HepG2 (cell line): ENCODE results near the gene USP9X. TPM values are rescaled to one million over a fixed set of nuclear protein-coding genes. Genes with fewer than 3 reads are reported as not detected.

ENCODE experiments used
- ATAC-seq: fragments of 200-7000 bp; cut with Tn5 transposase; 3 replicates; pipeline ENCODE4 v1.9.1; 2020; ENCODE audit warnings: mild to moderate bottlenecking, moderate library complexity
- BruUV-seq: library from RNA; stranded (reverse); fragments of 400-500 nt; replicated peaks from 2 replicates; lab custom pipeline; 2021; lab: Mats Ljungman, UMichigan
- CTCF ChIA-PET: fragments of 300-600 bp; formaldehyde crosslinking; extraction: SDS; loops from one replicate; lab custom pipeline; 2021; ENCODE audit warnings: low total read pairs, inconsistent platforms, low intra/inter-chr PET ratio; lab: Yijun Ruan, JAX
- POLR2A ChIA-PET: fragments of 350-600 bp; sonication (Branson Sonifier 250); formaldehyde crosslinking; loops from one replicate; lab custom pipeline; 2020; ENCODE audit warnings: antibody characterized with exemption, inconsistent platforms; lab: Yijun Ruan, JAX
- DNase-seq: peaks from one replicate; pipeline ENCODE4 v3.0.0-alpha.2; 2015; ENCODE audit warnings: low spot score
- FAIRE-seq: peaks from 3 replicates; lab custom pipeline; 2011; peaks lifted over from hg19 to GRCh38; lab: Jason Lieb, UNC
- H2AFZ ChIP-seq: one replicate; pipeline ENCODE4 v1.6.1; 2011; ENCODE audit warnings: low read length, inconsistent platforms
- H3K27ac ChIP-seq: fragments of 300-600 bp; 3 replicates; pipeline ENCODE4 v1.8.0; 2011; ENCODE audit warnings: mixed run types, mild to moderate bottlenecking, mixed read lengths, low read length, inconsistent platforms; ENCODE audit not compliant: insufficient read depth; ENCODE audit errors: extremely low read length
- H3K27me3 ChIP-seq, 2 experiments: fragments of 200-600 bp in 1 of 2; 2 replicates in 1 of 2; 3 replicates in 1 of 2; pipeline versions ENCODE4 v1.6.0 to v1.8.0; 2011; ENCODE audit warnings: low read length in 2 of 2, mild to moderate bottlenecking in 2 of 2, moderate library complexity in 2 of 2, inconsistent platforms in 1 of 2; ENCODE audit not compliant: insufficient read depth in 2 of 2, control insufficient read depth in 1 of 2
- H3K36me3 ChIP-seq, 2 experiments: fragments of 200-600 bp in 1 of 2; replicated peaks in 1 of 2; 2 replicates in 1 of 2; 3 replicates in 1 of 2; pipeline versions ENCODE4 v1.5.1 to v1.8.0; 2011; ENCODE audit warnings: low read length in 2 of 2, inconsistent platforms in 1 of 2; ENCODE audit not compliant: insufficient read depth in 2 of 2, control insufficient read depth in 1 of 2
- H3K4me1 ChIP-seq: 2 replicates; pipeline ENCODE4 v1.5.1; 2012; ENCODE audit warnings: low read length, inconsistent platforms; ENCODE audit not compliant: insufficient read depth
- H3K4me2 ChIP-seq: 2 replicates; pipeline ENCODE4 v1.6.0; 2011; ENCODE audit warnings: low read depth, low read length, inconsistent platforms
- H3K4me3 ChIP-seq, 3 experiments: fragments of 200-600 bp in 1 of 3; sonication (generic), shearing (Covaris generic) in 1 of 3; replicated peaks in 1 of 3; 2 replicates each; pipeline ENCODE4 v1.5.1; 2011 to 2016; ENCODE audit warnings: low read length in 3 of 3, inconsistent platforms in 2 of 3, low read depth in 2 of 3, mild to moderate bottlenecking in 2 of 3, control low read depth in 1 of 3, mixed read lengths in 1 of 3; ENCODE audit not compliant: insufficient read depth in 1 of 3
- H3K79me2 ChIP-seq: one replicate; pipeline ENCODE4 v1.6.1; 2011; ENCODE audit warnings: low read length, inconsistent platforms; ENCODE audit not compliant: insufficient read depth
- H3K9ac ChIP-seq: 2 replicates; pipeline ENCODE4 v1.6.0; 2011; ENCODE audit warnings: mild to moderate bottlenecking, low read depth, low read length, inconsistent platforms; ENCODE audit not compliant: insufficient read depth
- H3K9me3 ChIP-seq: 2 replicates; pipeline ENCODE4 v1.5.1; 2012; ENCODE audit warnings: mild to moderate bottlenecking, low read length
- H4K20me1 ChIP-seq: 2 replicates; pipeline ENCODE4 v1.6.0; 2011; ENCODE audit warnings: inconsistent platforms, mild to moderate bottlenecking, low read length, moderate library complexity; ENCODE audit not compliant: insufficient read depth
- DPF2 ChIP-seq: sonication (generic); formaldehyde crosslinking; IDR thresholded peaks from 2 replicates; pipeline ENCODE4 v1.4.0; 2020; ENCODE audit warnings: mild to moderate bottlenecking, low read depth, missing genetic modification reagents, borderline replicate concordance
- DZIP1 ChIP-seq: sonication (generic); formaldehyde crosslinking; IDR thresholded peaks from 2 replicates; pipeline ENCODE4 v1.5.0; 2020; ENCODE audit warnings: mild to moderate bottlenecking, missing genetic modification reagents
- ELF4 ChIP-seq: sonication (generic); formaldehyde crosslinking; IDR thresholded peaks from 2 replicates; pipeline ENCODE4 v1.5.0; 2020; ENCODE audit warnings: missing genetic modification reagents, mild to moderate bottlenecking, moderate library complexity, borderline replicate concordance
- HOXA3 ChIP-seq: sonication (generic); formaldehyde crosslinking; IDR thresholded peaks from 2 replicates; pipeline ENCODE4 v1.5.0; 2020; ENCODE audit warnings: missing genetic modification reagents
- KAT8 ChIP-seq: IDR thresholded peaks from 2 replicates; pipeline ENCODE4 v1.6.1; 2016; ENCODE audit warnings: missing genetic modification reagents, missing compliant biosample characterization
- ZNF33B ChIP-seq: sonication (generic); formaldehyde crosslinking; IDR thresholded peaks from 2 replicates; pipeline ENCODE4 v1.5.1; 2020; ENCODE audit warnings: mild to moderate bottlenecking, missing genetic modification reagents
- ZNF432 ChIP-seq: sonication (generic); formaldehyde crosslinking; IDR thresholded peaks from 2 replicates; pipeline ENCODE4 v1.5.0; 2020; ENCODE audit warnings: missing genetic modification reagents, mild to moderate bottlenecking, borderline replicate concordance
- ZNF775 ChIP-seq: sonication (generic); formaldehyde crosslinking; IDR thresholded peaks from 2 replicates; pipeline ENCODE4 v1.4.0; 2020; ENCODE audit warnings: missing genetic modification reagents, mild to moderate bottlenecking, moderate library complexity, borderline replicate concordance
- ZNF780A ChIP-seq: sonication (generic); formaldehyde crosslinking; IDR thresholded peaks from 2 replicates; pipeline ENCODE4 v1.8.0; 2022; ENCODE audit warnings: mild to moderate bottlenecking, missing genetic modification reagents, moderate library complexity
- WGBS: methylation state at CpG from one replicate; pipeline ENCODE4 v1.1.6; 2017; ENCODE audit warnings: low lambda C conversion rate; 5-methylcytosine and 5-hydroxymethylcytosine counted together
- in situ Hi-C: cut with HindIII; loops from 2 replicates; pipeline ENCODE4 v1.10.0; 2017; ENCODE audit warnings: low pct_unique_long_range_greater_than_20kb; ENCODE audit not compliant: extremely low pct_ligation_motif_present
- intact Hi-C: fragments of 100-400 bp; cut with micrococcal nuclease; formaldehyde crosslinking; loops from one replicate; pipeline ENCODE4 v1.10.0; 2022; ENCODE audit not compliant: unreplicated experiment
- polyA plus RNA-seq, 8 experiments: library from polyadenylated mRNA; depleted of rRNA in 3 of 8; stranded (reverse) in 7 of 8; unstranded in 1 of 8; fragments of >200 nt; fragmentation: Illumina TruSeq in 4 of 8; extraction: Trizol in 4 of 8; gene quantifications; 2 replicates each; pipeline versions ENCODE4 v1.2.1 to v1.2.3, GENCODE V29; 2011 to 2016; ENCODE audit warnings: low read depth in 4 of 8, missing spikeins in 1 of 8, mixed read lengths in 1 of 8; ENCODE audit not compliant: insufficient read depth in 1 of 8
- total RNA-seq, 5 experiments: library from RNA; depleted of rRNA; stranded (reverse); fragments of >200 nt; fragmentation: Illumina TruSeq; extraction: Trizol; gene quantifications; 2 replicates each; pipeline ENCODE4 v1.2.3, GENCODE V29; 2016; ENCODE audit warnings: low read depth in 1 of 5

USP9X gene
- total and polyA plus RNA-seq, 2 of the 13 experiments (the other 11 are each of a cell fraction or from before 2014, with no cell fraction given) = 22.2 to 40.5 TPM

DNA sequence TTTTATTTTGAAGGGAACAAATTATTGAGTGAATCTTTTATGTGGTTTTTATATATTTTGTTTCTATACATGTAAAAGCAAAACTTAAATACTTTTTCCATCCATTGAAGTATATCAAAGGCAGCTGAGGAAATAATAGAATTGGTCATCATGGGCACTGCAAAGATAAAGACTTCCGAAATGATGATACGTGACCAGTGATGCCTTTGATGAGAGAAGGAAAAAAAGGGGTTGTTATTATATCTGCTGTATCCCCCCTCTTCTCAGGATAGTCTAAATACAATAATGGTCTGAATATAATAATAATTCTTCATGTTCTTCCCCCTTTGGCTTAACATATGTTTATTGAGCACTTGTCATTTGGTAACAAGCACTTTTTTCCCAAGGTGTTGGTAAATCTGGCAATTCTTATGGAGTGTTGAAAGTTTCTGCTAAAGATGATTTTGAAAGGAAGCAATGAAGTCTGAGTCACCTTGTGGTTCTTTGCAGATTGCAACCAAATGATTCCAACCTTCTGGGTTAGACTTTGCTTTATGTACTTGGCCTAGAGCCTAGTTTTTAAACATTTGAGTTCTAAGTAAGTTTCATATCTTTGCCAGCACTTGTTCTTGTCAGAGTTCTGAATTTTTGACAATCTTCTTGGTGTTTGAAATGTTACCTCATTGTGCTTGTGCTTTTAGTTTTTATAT, 60.8 kb downstream of the USP9X start (continued):
- TF ChIP-seq KAT8 (no peak), HOXA3 (CRISPR knock-in tag) (no peak), ZNF775 (CRISPR knock-in tag) (no peak), DZIP1 (CRISPR knock-in tag) (no peak), ELF4 (CRISPR knock-in tag) (no peak), DPF2 (CRISPR knock-in tag) (no peak)
- TF ChIP-seq, all 625 proteins: peak for 0

GRCh38 chrX:41148553-41148952, 63.3 kb downstream of the USP9X start:
- H3K4me2 ChIP-seq = no peak overlapping the region
- no peak overlapping the region for H3K27ac ChIP-seq
- no peak for ATAC-seq
- no peaks in the 10 kb centered on the region for H3K79me2 ChIP-seq
- intact Hi-C loops (no loop called here), in situ Hi-C loops (no loop called here)
- no peak overlapping the region for H3K9ac ChIP-seq
- H2AFZ ChIP-seq = no peak overlapping the region
- no peak for TF ChIP-seq ZNF33B
- TF ChIP-seq ZNF432 (CRISPR knock-in tag) = no peak
- TF ChIP-seq ZNF780A (CRISPR knock-in tag) = no peak
- no peaks in the 10 kb centered on the region for H3K9me3 ChIP-seq
- H3K4me3 ChIP-seq = no peak overlapping the region
- FAIRE-seq = no peak
- no TSS peak for BruUV-seq
- no peak for DNase-seq
- ChIA-PET CTCF (no interaction called here), POLR2A (no interaction called here)
- no peaks in the 10 kb centered on the region for H4K20me1 ChIP-seq
- no peaks in the 10 kb centered on the region for H3K27me3 ChIP-seq
- peaks cover 2 to 42% of the 10 kb centered on the region in 2 experiments for H3K36me3 ChIP-seq
- WGBS = 98% methylated on average over 4 of the region's 4 CpGs
- H3K4me1 ChIP-seq = no peaks in the 10 kb centered on the region
